HepG2 (cell line): Measurements from ENCODE around the gene ACAA2. TPM values are rescaled to one million over a fixed set of nuclear protein-coding genes. Genes with fewer than 3 reads are reported as not detected.

Experiments
- ATF5 ChIP-seq: sonication (generic); formaldehyde crosslinking; IDR thresholded peaks from 2 replicates; pipeline ENCODE4 v1.4.0; 2020; ENCODE audit warnings: mild to moderate bottlenecking, low read depth, missing genetic modification reagents
- ATF7-NPFF ChIP-seq: sonication (generic); formaldehyde crosslinking; IDR thresholded peaks from 2 replicates; pipeline ENCODE4 v1.8.1; 2023; ENCODE audit warnings: mild to moderate bottlenecking, low read depth, missing genetic modification reagents, moderate library complexity
- BRF2 ChIP-seq: sonication (generic); formaldehyde crosslinking; IDR thresholded peaks from 2 replicates; pipeline ENCODE4 v1.8.1; 2022; ENCODE audit warnings: mild to moderate bottlenecking, missing genetic modification reagents
- CBX2 ChIP-seq, 2 experiments: fragments of 200-600 bp in 1 of 2; sonication (generic); formaldehyde crosslinking in 1 of 2; IDR thresholded peaks; 2 replicates each; pipeline versions ENCODE4 v1.7.0 to v1.8.1; 2018 to 2022; ENCODE audit warnings: low read depth in 2 of 2, low read length in 1 of 2, mild to moderate bottlenecking in 1 of 2, missing genetic modification reagents in 1 of 2
- E2F1 ChIP-seq: sonication (generic); formaldehyde crosslinking; IDR thresholded peaks from 2 replicates; pipeline ENCODE4 v1.5.0; 2020; ENCODE audit warnings: missing genetic modification reagents
- E2F5 ChIP-seq: sonication (generic); formaldehyde crosslinking; conservative IDR thresholded peaks from 2 replicates; pipeline ENCODE4 v1.4.0; 2020; ENCODE audit warnings: missing genetic modification reagents
- ETS1 ChIP-seq: sonication (generic); formaldehyde crosslinking; IDR thresholded peaks from 2 replicates; pipeline ENCODE4 v1.4.0; 2020; ENCODE audit warnings: missing genetic modification reagents
- MED13 ChIP-seq: sonication (generic); formaldehyde crosslinking; IDR thresholded peaks from 2 replicates; pipeline ENCODE4 v1.5.0; 2020; ENCODE audit warnings: missing genetic modification reagents
- PRPF4 ChIP-seq: fragments of 200-400 bp; formaldehyde crosslinking; IDR thresholded peaks from 2 replicates; pipeline ENCODE4 v1.6.1; 2016; ENCODE audit warnings: low read length, low read depth; ENCODE audit not compliant: poor library complexity, severe bottlenecking
- RBM22 ChIP-seq: fragments of 200-400 bp; formaldehyde crosslinking; optimal IDR thresholded peaks from 2 replicates; pipeline ENCODE3; 2017; ENCODE audit warnings: mild to moderate bottlenecking, low read length, moderate library complexity
- SRSF1 ChIP-seq: fragments of 200-400 bp; formaldehyde crosslinking; optimal IDR thresholded peaks from 2 replicates; pipeline ENCODE3; 2017; ENCODE audit warnings: mild to moderate bottlenecking, low read depth, low read length, moderate library complexity
- TCF7 ChIP-seq: sonication (generic); IDR thresholded peaks from 2 replicates; pipeline ENCODE4 v1.6.1; 2016; ENCODE audit warnings: antibody characterized with exemption, low read depth
- TCF7L2 ChIP-seq: IDR thresholded peaks from 2 replicates; pipeline ENCODE4 v1.6.1; 2011; ENCODE audit warnings: mild to moderate bottlenecking, low read depth, low read length, moderate library complexity
- TIGD3 ChIP-seq: sonication (generic); formaldehyde crosslinking; IDR thresholded peaks from 2 replicates; pipeline ENCODE4 v1.5.1; 2020; ENCODE audit warnings: mild to moderate bottlenecking, missing genetic modification reagents, borderline replicate concordance
- TP53 ChIP-seq: sonication (generic); formaldehyde crosslinking; conservative IDR thresholded peaks from 2 replicates; pipeline ENCODE4 v1.4.0; 2020; ENCODE audit warnings: missing genetic modification reagents
- ZNF12 ChIP-seq: sonication (generic); formaldehyde crosslinking; IDR thresholded peaks from 2 replicates; pipeline ENCODE4 v1.5.0; 2020; ENCODE audit warnings: missing genetic modification reagents
- ZNF124 ChIP-seq: sonication (generic); formaldehyde crosslinking; IDR thresholded peaks from 2 replicates; pipeline ENCODE4 v1.4.0; 2020; ENCODE audit warnings: missing genetic modification reagents
- ZNF34 ChIP-seq: sonication (generic); formaldehyde crosslinking; IDR thresholded peaks from 2 replicates; pipeline ENCODE4 v1.4.0; 2020; ENCODE audit warnings: mild to moderate bottlenecking, missing genetic modification reagents, borderline replicate concordance
- ZNF431 ChIP-seq: sonication (generic); formaldehyde crosslinking; IDR thresholded peaks from 2 replicates; pipeline ENCODE4 v1.9.0; 2022; ENCODE audit warnings: missing genetic modification reagents, low read depth, mild to moderate bottlenecking, borderline replicate concordance
- ZNF572 ChIP-seq: sonication (generic); formaldehyde crosslinking; IDR thresholded peaks from 2 replicates; pipeline ENCODE4 v1.5.1; 2020; ENCODE audit warnings: mild to moderate bottlenecking, missing genetic modification reagents
- ZNF709 ChIP-seq: sonication (generic); formaldehyde crosslinking; IDR thresholded peaks from 2 replicates; pipeline ENCODE4 v1.5.0; 2020; ENCODE audit warnings: mild to moderate bottlenecking, missing genetic modification reagents
- ZNF883 ChIP-seq: sonication (generic); formaldehyde crosslinking; IDR thresholded peaks from 2 replicates; pipeline ENCODE4 v1.5.1; 2020; ENCODE audit warnings: mild to moderate bottlenecking, missing genetic modification reagents; ENCODE audit errors: not compliant biosample characterization
- polyA plus RNA-seq, 8 experiments: library from polyadenylated mRNA; depleted of rRNA in 3 of 8; stranded (reverse) in 7 of 8; unstranded in 1 of 8; fragments of >200 nt; fragmentation: Illumina TruSeq in 4 of 8; extraction: Trizol in 4 of 8; gene quantifications; 2 replicates each; pipeline versions ENCODE4 v1.2.1 to v1.2.3, GENCODE V29; 2011 to 2016; ENCODE audit warnings: low read depth in 4 of 8, missing spikeins in 1 of 8, mixed read lengths in 1 of 8; ENCODE audit not compliant: insufficient read depth in 1 of 8
- total RNA-seq, 5 experiments: library from RNA; depleted of rRNA; stranded (reverse); fragments of >200 nt; fragmentation: Illumina TruSeq; extraction: Trizol; gene quantifications; 2 replicates each; pipeline ENCODE4 v1.2.3, GENCODE V29; 2016; ENCODE audit warnings: low read depth in 1 of 5

The ACAA2 gene
- total and polyA plus RNA-seq, 2 of the 13 experiments (the other 11 are each of a cell fraction or from before 2014, with no cell fraction given): 51.6 to 182 TPM

GRCh38 chr18:49813319-49814146, at the start of gene ACAA2 (continued):
- TF ChIP-seq E2F5 (CRISPR knock-in tag): no peak
- TF ChIP-seq TCF7L2: no peak
- TF ChIP-seq ATF5 (CRISPR knock-in tag): no peak
- TF ChIP-seq ZNF572 (CRISPR knock-in tag): 0 out of 2 replicates have a peak, but pooled peaks have one; percentile 55
- 0 out of 2 replicates have a peak, but pooled peaks have one; percentile 18 for TF ChIP-seq ZNF431
- peak; percentile 68 for TF ChIP-seq TP53 (CRISPR knock-in tag)
- TF ChIP-seq ETS1 (CRISPR knock-in tag): peak; percentile 70; the same call in 1 of the 2 replicates
- no peak for TF ChIP-seq TIGD3 (CRISPR knock-in tag)
- TF ChIP-seq BRF2 (CRISPR knock-in tag): peak; percentile 38; the same call in 1 of the 2 replicates
- no peak for TF ChIP-seq ZNF883
- TF ChIP-seq RBM22: no peak
- TF ChIP-seq ZNF34 (CRISPR knock-in tag): no peak
- no peak for TF ChIP-seq TCF7
- TF ChIP-seq ZNF709 (CRISPR knock-in tag): no peak; the same call in none of the 2 replicates
- peak; percentile 30; the same call in 1 of the 2 replicates for TF ChIP-seq MED13 (CRISPR knock-in tag)
- no peak for TF ChIP-seq ZNF124
- TF ChIP-seq PRPF4: no peak
- TF ChIP-seq SRSF1: no peak
- no peak for TF ChIP-seq ZNF12 (CRISPR knock-in tag)
- TF ChIP-seq ATF7-NPFF (CRISPR knock-in tag): no peak; the same call in 1 of the 2 replicates
- no peak; the same call in 1 of the 2 replicates for TF ChIP-seq E2F1 (CRISPR knock-in tag)
- no peak for TF ChIP-seq CBX2 (IDR thresholded peaks at IDR 0.05; ENCODE audit: low read depth, low read length)
- TF ChIP-seq CBX2 (CRISPR knock-in tag; IDR thresholded peaks at IDR 0.05; ENCODE audit: low read depth): no peak
